Endothelial cell of umbilical vein (primary cell): ENCODE measurements around the gene KCNC1. TPM values are rescaled to one million over a fixed set of nuclear protein-coding genes. Genes with fewer than 3 reads are reported as not detected.

Experiments
- BruUV-seq: library from RNA; stranded (reverse); fragments of 400-500 nt; replicated peaks from 2 replicates; lab custom pipeline; 2021; lab: Mats Ljungman, UMichigan
- CTCF ChIA-PET: fragments of 300-600, 350-600 bp; sonication (Branson Sonifier 250); formaldehyde crosslinking; loops from one replicate; lab custom pipeline; 2021; ENCODE audit warnings: antibody characterized with exemption, inconsistent platforms; lab: Charles Lee
- POLR2A ChIA-PET: fragments of 300-600, 350-600 bp; sonication (Branson Sonifier 250); formaldehyde crosslinking; loops from one replicate; lab custom pipeline; 2021; ENCODE audit warnings: antibody characterized with exemption, inconsistent platforms; lab: Charles Lee
- DNase-seq: peaks from one replicate; pipeline ENCODE4 v3.0.0-alpha.2; 2011; ENCODE audit warnings: low read depth, low spot score
- FAIRE-seq: peaks from 2 replicates; lab custom pipeline; 2011; peaks lifted over from hg19 to GRCh38; lab: Jason Lieb, UNC
- H2AFZ ChIP-seq: 2 replicates; pipeline ENCODE4 v1.6.0; 2012; ENCODE audit warnings: low read depth, low read length, control low read depth, inconsistent platforms
- H3K27ac ChIP-seq: 2 replicates; pipeline ENCODE4 v1.5.1; 2011; ENCODE audit warnings: low read depth, mild to moderate bottlenecking, control low read depth, low read length, moderate library complexity; ENCODE audit not compliant: insufficient read depth
- H3K27me3 ChIP-seq, 2 experiments: 2 replicates each; pipeline versions ENCODE4 v1.6.0 to v1.6.1; 2011; ENCODE audit warnings: low read length in 2 of 2, mixed read lengths in 1 of 2; ENCODE audit not compliant: control insufficient read depth in 2 of 2, insufficient read depth in 2 of 2
- H3K36me3 ChIP-seq, 2 experiments: 2 replicates in 1 of 2; 3 replicates in 1 of 2; pipeline ENCODE4 v1.5.1; 2011; ENCODE audit warnings: low read length in 2 of 2, mild to moderate bottlenecking in 1 of 2, moderate library complexity in 1 of 2; ENCODE audit not compliant: control insufficient read depth in 2 of 2, insufficient read depth in 2 of 2; ENCODE audit errors: extremely low read depth in 1 of 2
- H3K4me1 ChIP-seq: 3 replicates; pipeline ENCODE4 v1.5.1; 2011; ENCODE audit warnings: mild to moderate bottlenecking, low read length; ENCODE audit not compliant: control insufficient read depth, insufficient read depth; ENCODE audit errors: extremely low read depth
- H3K4me2 ChIP-seq: 2 replicates; pipeline ENCODE4 v1.6.1; 2011; ENCODE audit warnings: low read length, control low read depth, mixed read lengths; ENCODE audit not compliant: insufficient read depth
- H3K4me3 ChIP-seq, 3 experiments: fragments of 200-600 bp in 1 of 3; sonication (generic), shearing (Covaris generic) in 1 of 3; replicated peaks in 1 of 3; 2 replicates each; pipeline ENCODE4 v1.5.1; 2011 to 2016; ENCODE audit warnings: control low read depth in 3 of 3, low read length in 3 of 3, mild to moderate bottlenecking in 2 of 3, inconsistent platforms in 1 of 3, low read depth in 1 of 3, moderate library complexity in 1 of 3; ENCODE audit not compliant: insufficient read depth in 1 of 3
- H3K79me2 ChIP-seq: 2 replicates; pipeline ENCODE4 v1.6.0; 2012; ENCODE audit warnings: low read length, inconsistent platforms; ENCODE audit not compliant: control insufficient read depth, insufficient read depth
- H3K9ac ChIP-seq: replicated peaks from 2 replicates; pipeline ENCODE3; 2011; ENCODE audit warnings: low read length, control low read depth; ENCODE audit not compliant: insufficient read depth; ENCODE audit errors: extremely low read depth
- H3K9me1 ChIP-seq: replicated peaks from 3 replicates; pipeline ENCODE4 v1.6.0; 2011; ENCODE audit warnings: mild to moderate bottlenecking, low read length; ENCODE audit not compliant: control insufficient read depth, insufficient read depth; ENCODE audit errors: extremely low read depth
- H3K9me3 ChIP-seq: replicated peaks from 2 replicates; pipeline ENCODE4 v1.5.1; 2012; ENCODE audit warnings: low read length, inconsistent platforms; ENCODE audit not compliant: control insufficient read depth, insufficient read depth
- H4K20me1 ChIP-seq: replicated peaks from 2 replicates; pipeline ENCODE3; 2011; ENCODE audit warnings: mild to moderate bottlenecking, low read length; ENCODE audit not compliant: control insufficient read depth, insufficient read depth; ENCODE audit errors: extremely low read depth
- EZH2 ChIP-seq: IDR thresholded peaks from 2 replicates; pipeline ENCODE4 v1.6.1; 2012; ENCODE audit warnings: borderline replicate concordance, low read depth, mild to moderate bottlenecking, moderate library complexity, low read length, inconsistent platforms; ENCODE audit not compliant: severe bottlenecking
- FOS ChIP-seq: IDR thresholded peaks from 2 replicates; pipeline ENCODE4 v1.6.1; 2011; ENCODE audit warnings: mild to moderate bottlenecking, low read length, moderate library complexity, borderline replicate concordance; ENCODE audit not compliant: insufficient read depth
- GATA2 ChIP-seq: IDR thresholded peaks from 2 replicates; pipeline ENCODE4 v1.7.0; 2011; ENCODE audit warnings: low read depth, mild to moderate bottlenecking, moderate library complexity, mixed read lengths, low read length; ENCODE audit not compliant: insufficient read length, insufficient read depth
- JUN ChIP-seq: IDR thresholded peaks from 2 replicates; pipeline ENCODE4 v1.6.1; 2011; ENCODE audit warnings: borderline replicate concordance, low read depth; ENCODE audit not compliant: insufficient read length, insufficient read depth
- MYC ChIP-seq: IDR thresholded peaks from one replicate; pipeline ENCODE4 v1.6.1; 2011; ENCODE audit warnings: mild to moderate bottlenecking, low read depth, low read length
- POLR2A ChIP-seq: IDR thresholded peaks from 2 replicates; pipeline ENCODE4 v1.6.1; 2012; ENCODE audit warnings: low read depth, mild to moderate bottlenecking, control low read depth, low read length
- POLR2AphosphoS5 ChIP-seq: IDR thresholded peaks from 2 replicates; pipeline ENCODE4 v1.6.1; 2012; ENCODE audit warnings: low read depth, mild to moderate bottlenecking, control low read depth, low read length, moderate library complexity; ENCODE audit not compliant: insufficient read depth
- dilution Hi-C: fragments of 300-500 bp; cut with MboI; formaldehyde crosslinking; loops from one replicate; pipeline ENCODE4 v1.15.0; 2019; ENCODE audit warnings: low sequenced_read_pairs; ENCODE audit not compliant: extremely low pct_ligation_motif_present
- intact Hi-C: fragments of 100-400 bp; cut with micrococcal nuclease; formaldehyde crosslinking; loops from one replicate; pipeline ENCODE4 v1.10.0; 2022
- polyA plus RNA-seq, 4 experiments: library from polyadenylated mRNA; depleted of rRNA in 3 of 4; stranded (reverse) in 3 of 4; unstranded in 1 of 4; fragments of >200 nt; gene quantifications; 2 replicates each; pipeline versions ENCODE4 v1.2.1 to v1.2.3, GENCODE V29; 2011 to 2012; ENCODE audit warnings: missing spikeins in 1 of 4
- total RNA-seq: library from RNA; stranded (reverse); gene quantifications from 2 replicates; pipeline ENCODE4 v1.2.3, GENCODE V29; 2021
- TF ChIP-seq, protein P1 (sequence below), 2 donors: IDR thresholded peaks; 1 replicate in 1 of 2; 2 replicates in 1 of 2; pipeline ENCODE4 v1.5.1; 2011; ENCODE audit warnings: low read length in 2 of 2, mild to moderate bottlenecking in 2 of 2, moderate library complexity in 2 of 2, control low read depth in 1 of 2, inconsistent platforms in 1 of 2, low read depth in 1 of 2; ENCODE audit not compliant: insufficient read depth in 1 of 2; ENCODE audit errors: extremely low read depth in 1 of 2
- TF ChIP-seq, protein P2 (sequence below): IDR thresholded peaks from 2 replicates; pipeline ENCODE4 v1.6.1; 2011; ENCODE audit not compliant: insufficient read depth, insufficient read length

The KCNC1 gene
- total and polyA plus RNA-seq, 2 donors (not counting 3 experiments of a cell fraction or from before 2014, with no cell fraction given) = not detected

DNA sequence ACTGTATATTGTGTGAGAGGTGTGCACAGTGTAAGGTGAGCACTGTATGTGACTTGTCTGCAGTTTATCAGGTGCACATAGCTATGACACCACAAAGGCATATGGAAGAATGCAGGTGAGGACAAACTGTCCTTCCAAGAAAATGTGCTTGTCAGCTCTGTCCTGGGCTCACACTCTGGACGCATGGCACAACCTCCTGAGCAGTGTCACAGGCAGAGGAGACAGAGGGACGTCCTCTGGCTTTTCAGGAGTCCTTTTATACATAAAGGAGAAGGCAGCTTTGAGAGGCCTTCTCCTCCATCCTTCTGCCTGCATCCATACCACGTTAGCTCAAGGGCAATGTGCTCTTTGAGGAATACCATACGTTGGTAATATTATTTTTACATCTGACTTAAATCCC lies 22.7 kb upstream of the KCNC1 start:
- intact Hi-C loops = no loop called here
- CTCF ChIA-PET = interaction anchor here (1.0 to 2.6 kb wide), 4 partner anchors 19 to 267 kb away, joined by 3 to 13 read pairs (median 6); no protein-coding TSS in a partner anchor
- H3K4me3 ChIP-seq = no peak overlapping the region
- H3K79me2 ChIP-seq = no peaks in the 10 kb centered on the region
- FAIRE-seq = no peak
- H3K9me1 ChIP-seq = no peaks in the 10 kb centered on the region
- H3K9me3 ChIP-seq = no peaks in the 10 kb centered on the region
- no peak overlapping the region for H3K4me2 ChIP-seq
- POLR2A ChIA-PET = no interaction called here
- dilution Hi-C loops = no loop called here
- H3K9ac ChIP-seq = no peak overlapping the region
- H3K36me3 ChIP-seq = no peaks in the 10 kb centered on the region
- TF ChIP-seq, protein P1, sequence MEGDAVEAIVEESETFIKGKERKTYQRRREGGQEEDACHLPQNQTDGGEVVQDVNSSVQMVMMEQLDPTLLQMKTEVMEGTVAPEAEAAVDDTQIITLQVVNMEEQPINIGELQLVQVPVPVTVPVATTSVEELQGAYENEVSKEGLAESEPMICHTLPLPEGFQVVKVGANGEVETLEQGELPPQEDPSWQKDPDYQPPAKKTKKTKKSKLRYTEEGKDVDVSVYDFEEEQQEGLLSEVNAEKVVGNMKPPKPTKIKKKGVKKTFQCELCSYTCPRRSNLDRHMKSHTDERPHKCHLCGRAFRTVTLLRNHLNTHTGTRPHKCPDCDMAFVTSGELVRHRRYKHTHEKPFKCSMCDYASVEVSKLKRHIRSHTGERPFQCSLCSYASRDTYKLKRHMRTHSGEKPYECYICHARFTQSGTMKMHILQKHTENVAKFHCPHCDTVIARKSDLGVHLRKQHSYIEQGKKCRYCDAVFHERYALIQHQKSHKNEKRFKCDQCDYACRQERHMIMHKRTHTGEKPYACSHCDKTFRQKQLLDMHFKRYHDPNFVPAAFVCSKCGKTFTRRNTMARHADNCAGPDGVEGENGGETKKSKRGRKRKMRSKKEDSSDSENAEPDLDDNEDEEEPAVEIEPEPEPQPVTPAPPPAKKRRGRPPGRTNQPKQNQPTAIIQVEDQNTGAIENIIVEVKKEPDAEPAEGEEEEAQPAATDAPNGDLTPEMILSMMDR (IDR thresholded peaks at IDR 0.05; ENCODE audit: extremely low read depth in 1 of 2, insufficient read depth in 1 of 2, low read depth in 1 of 2, low read length in 2 of 2) = no peak
- TF ChIP-seq POLR2AphosphoS5 (no peak), JUN (no peak), EZH2 (no peak), POLR2A (no peak), MYC (no peak), FOS (no peak), GATA2 (no peak)
- TF ChIP-seq, protein P2, sequence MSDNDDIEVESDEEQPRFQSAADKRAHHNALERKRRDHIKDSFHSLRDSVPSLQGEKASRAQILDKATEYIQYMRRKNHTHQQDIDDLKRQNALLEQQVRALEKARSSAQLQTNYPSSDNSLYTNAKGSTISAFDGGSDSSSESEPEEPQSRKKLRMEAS = no peak
- no peaks in the 10 kb centered on the region for H4K20me1 ChIP-seq
- no peak for DNase-seq
- H3K4me1 ChIP-seq = no peaks in the 10 kb centered on the region
- no TSS peak for BruUV-seq
- H3K27me3 ChIP-seq = peaks cover 7 to 21% of the 10 kb centered on the region in 2 experiments
- H2AFZ ChIP-seq = no peak overlapping the region
- no peak overlapping the region for H3K27ac ChIP-seq
